Measurements from ENCODE around the gene ARHGAP28. TPM values are rescaled to one million over a fixed set of nuclear protein-coding genes. Genes with fewer than 3 reads are reported as not detected.

ARHGAP28 gene
- total RNA-seq, 4 donors from 2014 or later = 3.6 to 7.8 (median 6.0) TPM

DNA sequence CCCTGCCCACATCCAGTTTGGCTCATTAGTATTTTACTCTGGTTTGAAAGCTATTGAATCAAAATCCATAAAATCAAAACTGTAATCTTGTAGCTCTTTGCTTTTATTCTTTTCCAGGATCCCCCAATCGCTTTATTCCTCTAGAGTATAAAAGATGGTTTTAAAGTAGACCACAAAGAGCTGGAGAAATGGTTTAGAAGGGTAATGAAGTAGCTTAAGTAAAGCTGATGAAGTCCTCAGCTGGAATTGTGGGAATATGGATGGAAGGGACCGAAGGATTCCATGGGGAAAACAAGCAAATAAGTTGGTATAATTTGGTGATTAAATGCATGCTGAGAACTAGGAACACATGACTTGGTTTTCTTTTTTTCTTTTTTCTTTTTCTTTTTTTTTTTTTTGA is 12.3 kb downstream of the ARHGAP28 start:
- H3K4me1 ChIP-seq = peaks cover 0 to 12% (median 0%) of the 10 kb centered on the region in 4 donors
- no peak for TF ChIP-seq EP300 (IDR thresholded peaks at IDR 0.05)
- no peak for TF ChIP-seq POLR2A (IDR thresholded peaks at IDR 0.05)
- TF ChIP-seq, protein P1, sequence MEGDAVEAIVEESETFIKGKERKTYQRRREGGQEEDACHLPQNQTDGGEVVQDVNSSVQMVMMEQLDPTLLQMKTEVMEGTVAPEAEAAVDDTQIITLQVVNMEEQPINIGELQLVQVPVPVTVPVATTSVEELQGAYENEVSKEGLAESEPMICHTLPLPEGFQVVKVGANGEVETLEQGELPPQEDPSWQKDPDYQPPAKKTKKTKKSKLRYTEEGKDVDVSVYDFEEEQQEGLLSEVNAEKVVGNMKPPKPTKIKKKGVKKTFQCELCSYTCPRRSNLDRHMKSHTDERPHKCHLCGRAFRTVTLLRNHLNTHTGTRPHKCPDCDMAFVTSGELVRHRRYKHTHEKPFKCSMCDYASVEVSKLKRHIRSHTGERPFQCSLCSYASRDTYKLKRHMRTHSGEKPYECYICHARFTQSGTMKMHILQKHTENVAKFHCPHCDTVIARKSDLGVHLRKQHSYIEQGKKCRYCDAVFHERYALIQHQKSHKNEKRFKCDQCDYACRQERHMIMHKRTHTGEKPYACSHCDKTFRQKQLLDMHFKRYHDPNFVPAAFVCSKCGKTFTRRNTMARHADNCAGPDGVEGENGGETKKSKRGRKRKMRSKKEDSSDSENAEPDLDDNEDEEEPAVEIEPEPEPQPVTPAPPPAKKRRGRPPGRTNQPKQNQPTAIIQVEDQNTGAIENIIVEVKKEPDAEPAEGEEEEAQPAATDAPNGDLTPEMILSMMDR (IDR thresholded peaks at IDR 0.05) = no peak
- no peak overlapping the region for H3K4me3 ChIP-seq
- no peaks in the 10 kb centered on the region for H3K9me3 ChIP-seq
- DNase-seq (ENCODE audit: low spot score in 2 of 2) = no peak
- H3K27ac ChIP-seq = peak overlapping the region in 3 of 4 donors; percentile 32 to 59 (median 54)
- H3K36me3 ChIP-seq = no peaks in the 10 kb centered on the region
- H3K27me3 ChIP-seq = no peaks in the 10 kb centered on the region
- 60 to 67% methylated on average over 2 of the region's 2 CpGs for WGBS, 2 donors

- 78 to 81% methylated on average over 5 of the region's 5 CpGs for WGBS, 2 donors
- Histone ChIP-seq H3K27me3 (no peaks in the 10 kb centered on the region), H3K4me1 (peaks cover 0 to 12% (median 0%) of the 10 kb centered on the region in 4 donors), H3K4me3 (no peak overlapping the region), H3K9me3 (no peaks in the 10 kb centered on the region), H3K36me3 (no peaks in the 10 kb centered on the region), H3K27ac (no peak overlapping the region)
- no peak for TF ChIP-seq EP300 (IDR thresholded peaks at IDR 0.05)
- TF ChIP-seq POLR2A (IDR thresholded peaks at IDR 0.05) = no peak
- TF ChIP-seq, protein P1 (IDR thresholded peaks at IDR 0.05) = no peak
- no peak for DNase-seq (ENCODE audit: low spot score in 2 of 2)
Observed at GRCh38 chr18:6743999-6744398, 14.5 kb downstream of the ARHGAP28 start.

- Histone ChIP-seq H3K27ac (no peak overlapping the region), H3K4me1 (peaks cover 0 to 12% (median 0%) of the 10 kb centered on the region in 4 donors), H3K9me3 (peaks cover 0 to under 1% (median 0%) of the 10 kb centered on the region in 4 donors), H3K27me3 (no peaks in the 10 kb centered on the region), H3K4me3 (no peak overlapping the region), H3K36me3 (no peaks in the 10 kb centered on the region)
- DNase-seq (ENCODE audit: low spot score in 2 of 2) = no peak
- TF ChIP-seq, protein P1 (IDR thresholded peaks at IDR 0.05) = no peak
- no peak for TF ChIP-seq POLR2A (IDR thresholded peaks at IDR 0.05)
- TF ChIP-seq EP300 (IDR thresholded peaks at IDR 0.05) = no peak
- WGBS, 2 donors = 90 to 92% methylated on average over 1 of the region's 1 CpG
Observed at GRCh38 chr18:6744816-6745455, 15.4 kb downstream of the ARHGAP28 start.

- H3K27ac ChIP-seq = no peak overlapping the region
- no peak overlapping the region for H3K4me3 ChIP-seq
- WGBS, 2 donors = 89 to 91% methylated on average over 5 of the region's 5 CpGs
- TF ChIP-seq, protein P1 (IDR thresholded peaks at IDR 0.05) = no peak
- TF ChIP-seq EP300 (IDR thresholded peaks at IDR 0.05) = no peak
- TF ChIP-seq POLR2A (IDR thresholded peaks at IDR 0.05) = no peak
- peaks cover 0 to 11% (median 0%) of the 10 kb centered on the region in 4 donors for H3K4me1 ChIP-seq
- H3K9me3 ChIP-seq = peaks cover 0 to 7% (median 0%) of the 10 kb centered on the region in 4 donors
- DNase-seq (ENCODE audit: low spot score in 2 of 2) = no peak
- H3K36me3 ChIP-seq = no peaks in the 10 kb centered on the region
- no peaks in the 10 kb centered on the region for H3K27me3 ChIP-seq
Observed at GRCh38 chr18:6745504-6746031, 16.1 kb downstream of the ARHGAP28 start.

DNA sequence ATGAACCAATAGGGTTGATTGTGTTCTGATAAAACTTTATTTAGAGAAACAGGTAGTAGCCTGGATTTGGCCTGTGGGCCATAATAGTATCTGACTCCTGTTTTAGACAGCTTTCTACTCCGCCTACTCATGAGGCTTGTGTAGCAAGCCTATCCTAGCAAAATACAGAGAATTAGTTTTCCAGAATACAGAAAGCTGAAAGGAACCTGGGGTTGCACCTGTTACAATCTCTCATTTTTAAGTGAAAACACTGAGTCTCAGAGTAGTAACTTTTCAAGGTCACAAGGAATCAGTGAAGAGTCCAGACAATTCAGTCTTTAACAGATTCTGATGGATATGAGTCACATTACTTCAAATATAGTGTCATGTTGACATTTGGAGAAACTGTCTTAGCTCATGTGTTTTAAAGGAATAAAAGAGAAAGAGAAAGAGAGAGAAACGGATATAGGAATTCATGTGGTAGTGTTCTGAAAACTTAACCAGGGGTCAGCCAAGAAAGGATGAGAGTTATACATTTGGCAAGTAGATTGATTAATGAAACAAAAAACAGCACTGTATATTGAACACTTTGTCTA is 17.0 kb downstream of the ARHGAP28 start:
- TF ChIP-seq, protein P1 (IDR thresholded peaks at IDR 0.05) = no peak
- TF ChIP-seq POLR2A (IDR thresholded peaks at IDR 0.05) (no peak), EP300 (IDR thresholded peaks at IDR 0.05) (no peak)
- DNase-seq (ENCODE audit: low spot score in 2 of 2) = no peak
- H3K36me3 ChIP-seq = no peaks in the 10 kb centered on the region
- H3K27me3 ChIP-seq = no peaks in the 10 kb centered on the region
- peaks cover 0 to 9% (median 0%) of the 10 kb centered on the region in 4 donors for H3K4me1 ChIP-seq
- WGBS, 2 donors = 59 to 64% methylated on average over 2 of the region's 2 CpGs
- H3K27ac ChIP-seq = no peak overlapping the region
- H3K4me3 ChIP-seq = no peak overlapping the region
- peaks cover 0 to 8% (median 0%) of the 10 kb centered on the region in 4 donors for H3K9me3 ChIP-seq
